Effector memory CD4-positive, alpha-beta T cell (primary cell): ENCODE data around the gene CHST11.

Experiments used
- DNase-seq, 3 donors: peaks; one replicate each; pipeline ENCODE4 v3.0.0-alpha.2; 2020
- H3K27ac ChIP-seq: 2 replicates; pipeline ENCODE4 v1.7.0; 2013; ENCODE audit warnings: mild to moderate bottlenecking, low read length, moderate library complexity; ENCODE audit not compliant: insufficient read depth, poor library complexity, severe bottlenecking
- H3K27me3 ChIP-seq: replicated peaks from 2 replicates; pipeline ENCODE4 v1.7.0; 2013; ENCODE audit warnings: mild to moderate bottlenecking, low read length; ENCODE audit not compliant: insufficient read depth, control insufficient read depth, poor library complexity, severe bottlenecking
- H3K36me3 ChIP-seq: 2 replicates; pipeline ENCODE4 v1.7.0; 2013; ENCODE audit warnings: mild to moderate bottlenecking, low read length, moderate library complexity; ENCODE audit not compliant: control insufficient read depth, insufficient read depth
- H3K4me1 ChIP-seq: 2 replicates; pipeline ENCODE4 v1.7.0; 2013; ENCODE audit warnings: low read length, mild to moderate bottlenecking; ENCODE audit not compliant: control insufficient read depth, insufficient read depth, poor library complexity, severe bottlenecking
- H3K4me3 ChIP-seq: 2 replicates; pipeline ENCODE4 v1.7.0; 2013; ENCODE audit warnings: low read length, low read depth, mild to moderate bottlenecking; ENCODE audit not compliant: insufficient read depth, poor library complexity, severe bottlenecking
- H3K9me3 ChIP-seq: 2 replicates; pipeline ENCODE4 v1.7.0; 2013; ENCODE audit warnings: mild to moderate bottlenecking, low read length, moderate library complexity; ENCODE audit not compliant: control insufficient read depth

Gene CHST11

DNA sequence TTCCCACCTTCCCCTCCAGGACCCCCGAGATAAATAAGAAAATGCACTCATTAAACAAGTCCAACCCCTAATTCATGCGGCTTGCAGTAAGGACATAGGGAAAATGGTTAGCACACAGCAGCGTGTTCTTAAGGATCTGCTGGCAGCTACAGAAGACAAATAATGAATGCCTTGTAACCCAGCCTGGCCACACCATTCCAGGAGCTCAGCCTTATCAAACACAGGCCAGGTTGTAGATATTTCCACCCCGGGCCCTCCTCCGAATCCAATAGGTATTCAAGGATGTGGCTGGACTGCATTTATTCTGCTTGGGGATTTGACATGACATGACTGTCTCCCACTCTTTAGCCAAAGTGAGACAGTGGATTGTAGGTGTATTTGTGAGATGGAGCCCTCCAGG lies 256.2 kb downstream of the CHST11 start:
- no peak for DNase-seq
- Histone ChIP-seq H3K27me3 (no peaks in the 10 kb centered on the region), H3K27ac (no peak overlapping the region), H3K9me3 (no peaks in the 10 kb centered on the region), H3K4me1 (no peaks in the 10 kb centered on the region), H3K36me3 (no peaks in the 10 kb centered on the region), H3K4me3 (no peak overlapping the region)

DNA sequence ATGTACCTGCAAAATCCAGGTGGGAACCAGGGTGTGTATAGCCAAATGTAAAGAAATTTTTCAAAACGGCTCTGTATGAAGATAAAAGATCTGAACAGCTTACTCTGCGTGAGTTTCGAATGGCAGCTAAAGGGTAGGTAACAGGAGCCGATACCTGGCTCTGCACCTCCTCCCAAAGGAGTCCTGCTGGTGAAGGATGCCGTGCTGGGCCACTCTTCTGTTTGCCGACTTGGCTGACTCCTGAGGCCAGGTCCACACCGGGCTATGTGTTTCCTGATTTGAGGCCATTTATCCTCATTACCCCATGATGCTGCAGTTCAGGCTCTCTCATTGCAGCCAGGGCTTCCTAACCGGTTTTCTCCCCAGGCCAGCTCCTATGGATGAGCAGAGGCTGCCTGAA lies 256.7 kb downstream of the CHST11 start:
- H3K36me3 ChIP-seq, result no peaks in the 10 kb centered on the region
- H3K4me1 ChIP-seq, result no peaks in the 10 kb centered on the region
- H3K9me3 ChIP-seq, result no peaks in the 10 kb centered on the region
- no peak overlapping the region for H3K4me3 ChIP-seq
- no peak for DNase-seq
- H3K27ac ChIP-seq, result no peak overlapping the region
- H3K27me3 ChIP-seq, result no peaks in the 10 kb centered on the region

DNA sequence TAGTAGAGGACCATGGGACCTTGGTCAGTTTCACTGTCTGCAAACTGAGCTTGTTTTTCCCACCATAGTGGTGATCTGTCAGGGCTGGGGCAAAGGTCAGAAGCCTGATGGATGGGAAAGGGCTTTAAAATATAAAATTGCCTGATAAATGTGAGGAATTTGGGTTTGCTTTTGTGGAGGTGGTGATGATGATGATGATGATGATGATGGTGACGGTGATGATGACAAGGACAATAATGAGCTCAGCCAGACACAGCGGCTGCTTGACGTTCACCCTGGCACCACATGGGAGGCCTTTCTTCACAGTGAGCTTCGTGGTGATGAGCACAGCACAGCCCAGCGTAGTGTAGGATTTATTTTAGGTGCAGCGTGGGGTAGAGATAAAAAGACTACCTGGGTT lies 257.6 kb downstream of the CHST11 start:
- H3K27me3 ChIP-seq, result no peaks in the 10 kb centered on the region
- no peak overlapping the region for H3K27ac ChIP-seq
- peaks cover 1% of the 10 kb centered on the region for H3K4me1 ChIP-seq
- H3K4me3 ChIP-seq, result no peak overlapping the region
- no peaks in the 10 kb centered on the region for H3K9me3 ChIP-seq
- H3K36me3 ChIP-seq, result no peaks in the 10 kb centered on the region
- DNase-seq, result no peak

DNA sequence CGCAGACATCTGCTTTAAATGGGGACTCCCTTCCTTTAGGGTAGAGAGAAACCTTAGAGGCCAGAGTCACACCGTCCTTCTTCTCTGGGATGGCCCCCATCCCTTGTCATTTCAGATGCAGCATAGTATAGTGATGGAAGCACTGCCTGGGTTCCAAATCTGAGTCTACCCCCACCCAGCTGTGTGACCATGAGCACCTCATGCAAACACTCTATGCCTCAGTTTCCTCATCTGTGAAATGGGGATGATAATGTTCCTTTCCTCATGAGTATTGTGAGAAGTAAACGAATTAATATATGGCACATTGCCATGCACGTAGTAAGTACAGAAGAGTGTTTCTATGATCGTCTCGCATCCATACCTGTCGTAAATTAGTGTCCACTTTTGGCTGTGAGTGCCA lies 259.4 kb downstream of the CHST11 start:
- DNase-seq, result no peak
- Histone ChIP-seq H3K27me3 (no peaks in the 10 kb centered on the region), H3K9me3 (no peaks in the 10 kb centered on the region), H3K27ac (no peak overlapping the region), H3K4me3 (no peak overlapping the region), H3K4me1 (peaks cover 15% of the 10 kb centered on the region), H3K36me3 (no peaks in the 10 kb centered on the region)

DNA sequence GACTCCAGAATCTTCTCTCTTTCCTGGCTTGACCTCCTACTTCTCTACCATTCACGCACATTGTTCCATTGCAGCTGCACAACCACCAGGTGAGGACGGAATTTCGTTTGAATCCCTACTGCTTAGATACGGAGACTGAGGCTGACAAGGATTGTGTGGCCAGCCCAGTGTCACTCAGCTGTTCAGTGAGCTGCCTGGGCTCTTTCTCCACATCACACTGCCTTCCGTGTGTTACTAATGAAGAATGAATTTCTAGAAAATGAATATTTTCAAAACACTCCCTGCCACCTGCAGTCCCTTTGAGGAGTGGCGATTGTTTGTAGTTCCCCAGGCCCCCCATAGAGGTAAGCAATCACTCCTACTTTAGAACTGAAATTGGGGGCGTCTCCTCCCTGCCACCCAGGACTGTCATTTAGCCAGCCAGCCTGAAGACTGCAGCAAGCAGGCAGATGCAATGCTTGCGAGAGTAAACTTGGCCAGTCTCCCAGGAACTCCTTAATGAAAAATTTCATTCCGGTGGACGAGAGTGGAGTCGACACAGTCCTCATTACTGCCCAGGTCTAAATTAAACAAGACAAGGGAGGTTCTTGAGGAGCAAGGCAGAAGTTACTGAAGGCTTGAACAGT lies 261.7 kb downstream of the CHST11 start:
- Histone ChIP-seq H3K27me3 (no peaks in the 10 kb centered on the region), H3K27ac (no peak overlapping the region), H3K36me3 (no peaks in the 10 kb centered on the region), H3K4me1 (peaks cover 24% of the 10 kb centered on the region), H3K4me3 (no peak overlapping the region), H3K9me3 (no peaks in the 10 kb centered on the region)
- DNase-seq, result no peak

DNA sequence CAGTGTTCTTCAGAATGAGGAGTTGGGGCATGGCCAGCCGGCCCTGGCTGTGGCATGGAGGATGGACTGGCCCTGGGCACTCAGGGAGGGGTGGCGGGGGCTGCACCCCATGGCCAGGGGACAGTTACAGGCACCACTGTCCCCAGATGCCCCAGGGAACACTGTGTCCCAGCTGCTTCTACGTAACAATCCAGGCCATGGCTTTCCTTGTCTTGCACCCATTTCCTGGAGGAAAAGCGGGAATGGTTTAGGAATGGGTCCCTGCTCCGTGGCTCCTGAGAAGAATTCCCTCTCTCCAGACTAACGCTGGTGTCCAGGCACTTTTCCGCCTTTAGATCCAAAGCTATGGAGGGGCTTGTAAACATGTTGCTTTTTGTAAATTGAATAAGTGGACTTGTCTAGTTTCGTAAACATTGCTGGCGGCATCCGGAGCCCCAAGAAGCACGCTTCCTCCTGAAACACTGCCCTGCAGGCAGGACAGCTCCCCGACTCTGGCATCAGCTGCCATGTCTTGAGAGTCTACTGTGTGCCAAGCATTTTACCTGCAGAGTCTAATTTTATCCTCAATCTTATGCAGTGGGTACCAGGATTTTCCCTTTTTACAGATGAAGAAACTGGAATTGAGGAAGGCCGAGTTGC lies 263.1 kb downstream of the CHST11 start:
- peaks cover 24% of the 10 kb centered on the region for H3K4me1 ChIP-seq
- peak overlapping the region; percentile 48 for H3K4me3 ChIP-seq
- peak overlapping the region; percentile 80 for H3K27ac ChIP-seq

DNA sequence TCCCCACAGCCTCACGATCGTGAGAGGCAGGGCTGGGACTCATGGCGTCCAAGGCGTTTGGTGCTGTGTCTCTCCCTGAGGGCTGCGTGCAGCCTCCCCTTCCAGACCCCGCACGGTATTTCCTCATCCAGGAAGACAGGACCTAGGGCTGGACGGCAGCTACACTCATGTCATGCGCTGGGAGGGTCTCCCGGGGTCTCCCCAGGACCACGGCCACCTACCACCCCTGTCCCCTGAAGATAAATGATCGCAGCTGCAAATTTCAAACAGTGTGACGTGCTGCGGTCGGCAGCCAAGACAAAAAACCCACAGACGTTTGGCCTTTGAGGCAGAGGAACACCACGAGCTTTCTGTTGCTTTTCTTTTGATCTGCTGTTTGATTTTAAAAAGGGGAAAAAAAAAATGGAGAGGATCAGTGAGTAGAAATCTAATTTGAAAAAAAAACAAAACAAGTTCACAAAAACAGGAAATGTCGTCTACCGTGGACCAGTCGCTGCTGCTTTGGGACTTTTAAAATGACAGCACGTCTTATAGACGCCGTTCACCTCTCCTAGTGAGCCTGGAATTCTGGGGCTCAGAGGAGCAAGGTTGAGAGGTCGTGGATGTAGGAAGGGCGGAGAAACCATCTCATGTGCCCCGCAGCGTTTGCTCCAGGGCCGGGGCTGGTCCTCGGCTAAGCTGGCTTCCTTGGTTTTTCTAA lies 263.7 kb downstream of the CHST11 start:
- Histone ChIP-seq H3K27me3 (no peaks in the 10 kb centered on the region), H3K27ac (peak overlapping the region; percentile 85), H3K36me3 (no peaks in the 10 kb centered on the region), H3K9me3 (no peaks in the 10 kb centered on the region), H3K4me1 (peaks cover 24% of the 10 kb centered on the region), H3K4me3 (peak overlapping the region; percentile 48)
- peak; percentile 56 to 70 (median 59) for DNase-seq

More for the DNA sequence above, 263.1 kb downstream of the CHST11 start:
- Histone ChIP-seq H3K27me3 (no peaks in the 10 kb centered on the region), H3K36me3 (no peaks in the 10 kb centered on the region), H3K9me3 (no peaks in the 10 kb centered on the region)
- no peak for DNase-seq

DNA sequence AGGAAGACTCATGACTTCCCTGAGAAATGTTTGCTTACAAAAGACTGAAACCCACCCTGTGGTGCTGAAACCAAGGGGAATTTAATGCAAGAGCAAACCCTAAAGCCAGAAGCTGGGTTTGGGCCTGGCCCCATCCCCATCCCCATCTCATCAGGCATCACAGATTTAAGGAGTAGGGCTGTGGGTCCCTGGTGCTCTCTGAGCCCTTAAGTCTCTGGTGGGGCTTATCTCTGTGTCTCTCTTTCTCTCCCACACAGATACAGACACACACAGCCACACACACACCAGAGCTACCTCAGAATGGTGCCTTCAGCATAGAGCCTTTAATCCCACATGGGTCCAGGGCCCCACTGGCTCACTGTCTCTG lies 264.3 kb downstream of the CHST11 start:
- Histone ChIP-seq H3K27ac (peak overlapping the region; percentile 85), H3K9me3 (no peaks in the 10 kb centered on the region), H3K36me3 (no peaks in the 10 kb centered on the region), H3K4me1 (peaks cover 24% of the 10 kb centered on the region), H3K27me3 (no peaks in the 10 kb centered on the region), H3K4me3 (peak overlapping the region; percentile 44)
- peak in 1 of 3 donors; percentile 6 for DNase-seq

DNA sequence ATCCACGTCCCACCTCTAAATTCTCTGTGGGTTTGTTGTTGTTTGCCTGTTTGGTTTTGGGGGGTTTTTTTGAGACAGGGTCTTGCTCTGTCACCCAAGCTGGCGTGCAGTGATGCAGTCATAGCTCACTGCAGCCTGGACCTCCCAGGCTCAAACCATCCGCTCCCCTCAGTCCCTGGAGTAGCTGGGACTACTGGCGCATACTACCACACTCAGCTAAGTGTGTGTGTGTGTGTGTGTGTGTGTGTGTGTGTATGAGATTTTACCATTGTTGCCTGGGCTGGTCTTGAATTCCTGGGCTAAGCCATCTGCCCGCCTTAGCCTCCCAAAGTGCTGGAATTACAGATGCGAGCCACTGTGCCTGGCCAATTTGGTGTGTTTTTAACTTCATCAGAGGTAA lies 265.2 kb downstream of the CHST11 start:
- H3K27ac ChIP-seq, result no peak overlapping the region
- peaks cover 24% of the 10 kb centered on the region for H3K4me1 ChIP-seq
- H3K27me3 ChIP-seq, result no peaks in the 10 kb centered on the region
- no peaks in the 10 kb centered on the region for H3K36me3 ChIP-seq
- no peak overlapping the region for H3K4me3 ChIP-seq
- no peak for DNase-seq
- H3K9me3 ChIP-seq, result no peaks in the 10 kb centered on the region
